Keratinocyte (primary cell): ENCODE results near the gene TMEM240. TPM values are rescaled to one million over a fixed set of nuclear protein-coding genes. Genes with fewer than 3 reads are reported as not detected.

Experiments
- DNase-seq: peaks from one replicate; pipeline ENCODE4 v3.0.0-alpha.2; 2011; ENCODE audit warnings: low read depth, missing footprints, low spot score
- FAIRE-seq: peaks from 2 replicates; lab custom pipeline; 2011; peaks lifted over from hg19 to GRCh38; lab: Jason Lieb, UNC
- H2AFZ ChIP-seq: 2 replicates; pipeline ENCODE4 v1.6.0; 2012; ENCODE audit warnings: low read length, control low read depth, inconsistent platforms; ENCODE audit not compliant: control insufficient read depth
- H3K27ac ChIP-seq: 2 replicates; pipeline ENCODE4 v1.5.1; 2011; ENCODE audit warnings: low read length; ENCODE audit not compliant: control insufficient read depth, insufficient read depth
- H3K27me3 ChIP-seq: 3 replicates; pipeline ENCODE4 v1.6.0; 2011; ENCODE audit warnings: low read length; ENCODE audit not compliant: control insufficient read depth, insufficient read depth; ENCODE audit errors: extremely low read depth
- H3K36me3 ChIP-seq, 2 experiments: 2 replicates in 1 of 2; 3 replicates in 1 of 2; pipeline ENCODE4 v1.5.1; 2011; ENCODE audit warnings: low read length in 2 of 2, mild to moderate bottlenecking in 1 of 2; ENCODE audit not compliant: control insufficient read depth in 2 of 2, insufficient read depth in 2 of 2; ENCODE audit errors: extremely low read depth in 1 of 2
- H3K4me1 ChIP-seq: 3 replicates; pipeline ENCODE4 v1.5.1; 2011; ENCODE audit warnings: low read length; ENCODE audit not compliant: control insufficient read depth, insufficient read depth; ENCODE audit errors: extremely low read depth
- H3K4me2 ChIP-seq: 3 replicates; pipeline ENCODE4 v1.6.0; 2011; ENCODE audit warnings: low read depth, low read length; ENCODE audit not compliant: control insufficient read depth, insufficient read depth; ENCODE audit errors: extremely low read depth
- H3K4me3 ChIP-seq, 3 experiments: fragments of 200-600 bp in 1 of 3; sonication (generic) in 1 of 3; 2 replicates in 2 of 3; 3 replicates in 1 of 3; pipeline ENCODE4 v1.5.1; 2011 to 2016; ENCODE audit warnings: low read length in 3 of 3, mild to moderate bottlenecking in 3 of 3, control low read depth in 2 of 3, inconsistent platforms in 1 of 3, low read depth in 1 of 3, mixed read lengths in 1 of 3, mixed run types in 1 of 3, moderate library complexity in 1 of 3; ENCODE audit not compliant: control insufficient read depth in 2 of 3, insufficient read depth in 2 of 3; ENCODE audit errors: extremely low read depth in 1 of 3
- H3K79me2 ChIP-seq: 2 replicates; pipeline ENCODE4 v1.6.0; 2012; ENCODE audit warnings: low read length; ENCODE audit not compliant: control insufficient read depth, insufficient read depth
- H3K9ac ChIP-seq: 3 replicates; pipeline ENCODE4 v1.6.0; 2011; ENCODE audit warnings: low read length; ENCODE audit not compliant: control insufficient read depth, insufficient read depth; ENCODE audit errors: extremely low read depth
- H3K9me1 ChIP-seq: 3 replicates; pipeline ENCODE4 v1.6.0; 2011; ENCODE audit warnings: low read length; ENCODE audit not compliant: control insufficient read depth, insufficient read depth; ENCODE audit errors: extremely low read depth
- H3K9me3 ChIP-seq: 2 replicates; pipeline ENCODE4 v1.5.1; 2012; ENCODE audit warnings: low read depth, low read length; ENCODE audit not compliant: control insufficient read depth
- H4K20me1 ChIP-seq: 3 replicates; pipeline ENCODE4 v1.6.0; 2011; ENCODE audit warnings: low read length; ENCODE audit not compliant: control insufficient read depth, insufficient read depth; ENCODE audit errors: extremely low read depth
- CTCF ChIP-seq, 3 experiments: IDR thresholded peaks in 1 of 3; conservative IDR thresholded peaks in 1 of 3; optimal IDR thresholded peaks in 1 of 3; 2 replicates in 2 of 3; 3 replicates in 1 of 3; pipeline versions ENCODE3 to v1.5.1; 2011; ENCODE audit warnings: low read length in 3 of 3, mild to moderate bottlenecking in 3 of 3, moderate library complexity in 2 of 3, control low read depth in 1 of 3, inconsistent platforms in 1 of 3; ENCODE audit not compliant: insufficient read depth in 2 of 3; ENCODE audit errors: extremely low read depth in 1 of 3
- EZH2 ChIP-seq: IDR thresholded peaks from one replicate; pipeline ENCODE4 v1.6.1; 2012; ENCODE audit warnings: inconsistent platforms, mild to moderate bottlenecking, low read length, moderate library complexity
- dilution Hi-C: fragments of 300-500 bp; cut with MboI; formaldehyde crosslinking; loops from one replicate; pipeline ENCODE4 v1.7.0; 2020; ENCODE audit warnings: low sequenced_read_pairs; ENCODE audit not compliant: extremely low pct_ligation_motif_present
- polyA plus RNA-seq, 5 experiments: library from polyadenylated mRNA; depleted of rRNA in 3 of 5; stranded (reverse) in 3 of 5; stranded (forward) in 1 of 5; unstranded in 1 of 5; fragments of >200 nt; gene quantifications; 1 replicate in 1 of 5; 2 replicates in 3 of 5; 3 replicates in 1 of 5; pipeline versions ENCODE4 v1.2.1 to v1.2.3, GENCODE V29; 2011 to 2012; ENCODE audit warnings: missing spikeins in 2 of 5, low read depth in 1 of 5, low replicate concordance in 1 of 5

Gene TMEM240
- polyA plus RNA-seq, 1 donor (not counting 4 experiments of a cell fraction or from before 2014, with no cell fraction given), result 0.12 TPM

- peaks cover 26 to 44% of the 10 kb centered on the region in 2 experiments for H3K36me3 ChIP-seq
- dilution Hi-C loops, result no loop called here
Observed at GRCh38 chr1:1563688-1564087, 23.3 kb upstream of the TMEM240 start.

GRCh38 chr1:1562556-1563195, 22.3 kb upstream of the TMEM240 start:
- Histone ChIP-seq H3K4me1 (no peaks in the 10 kb centered on the region), H3K9me1 (no peaks in the 10 kb centered on the region), H3K27ac (no peak overlapping the region), H4K20me1 (peaks cover 24% of the 10 kb centered on the region), H3K9me3 (no peaks in the 10 kb centered on the region), H3K27me3 (no peaks in the 10 kb centered on the region), H3K36me3 (peaks cover 26 to 40% of the 10 kb centered on the region in 2 experiments), H3K4me2 (no peak overlapping the region), H3K9ac (no peak overlapping the region), H3K4me3 (no peak overlapping the region), H3K79me2 (peaks cover 80% of the 10 kb centered on the region), H2AFZ (no peak overlapping the region)
- FAIRE-seq, result no peak
- dilution Hi-C loops, result no loop called here
- TF ChIP-seq CTCF (optimal IDR thresholded peaks at IDR 0.05 in 1 of 3, IDR thresholded peaks at IDR 0.05 in 1 of 3, conservative IDR thresholded peaks at IDR 0.05 in 1 of 3; ENCODE audit: extremely low read depth in 1 of 3, insufficient read depth in 2 of 3, low read length in 3 of 3) (no peak), EZH2 (no peak)
- DNase-seq, result no peak

More at GRCh38 chr1:1563688-1564087, 23.3 kb upstream of the TMEM240 start:
- Histone ChIP-seq H3K27me3 (no peaks in the 10 kb centered on the region), H3K27ac (no peak overlapping the region), H2AFZ (no peak overlapping the region), H4K20me1 (peaks cover 28% of the 10 kb centered on the region), H3K9ac (no peak overlapping the region), H3K9me3 (no peaks in the 10 kb centered on the region), H3K4me2 (no peak overlapping the region), H3K9me1 (no peaks in the 10 kb centered on the region), H3K4me3 (no peak overlapping the region), H3K79me2 (peaks cover 86% of the 10 kb centered on the region), H3K4me1 (no peaks in the 10 kb centered on the region)
- TF ChIP-seq CTCF (optimal IDR thresholded peaks at IDR 0.05 in 1 of 3, IDR thresholded peaks at IDR 0.05 in 1 of 3, conservative IDR thresholded peaks at IDR 0.05 in 1 of 3; ENCODE audit: extremely low read depth in 1 of 3, insufficient read depth in 2 of 3, low read length in 3 of 3) (no peak), EZH2 (no peak)
- DNase-seq (no peak), FAIRE-seq (no peak)
